DOHH2 (cell line): ENCODE data around the gene ARHGEF1.

Source experiments
- H3F3A ChIP-seq: fragments of 200-600 bp; sonication (generic), shearing (Covaris generic); 2 replicates; pipeline ENCODE4 v1.6.0; 2016; ENCODE audit warnings: antibody characterized with exemption, mild to moderate bottlenecking; ENCODE audit not compliant: control insufficient read depth, insufficient read depth
- H3K27ac ChIP-seq: fragments of 200-600 bp; sonication (generic); 2 replicates; pipeline ENCODE4 v1.5.1; 2014; ENCODE audit warnings: low read depth, mild to moderate bottlenecking, low read length, moderate library complexity
- H3K27me3 ChIP-seq: fragments of 200-600 bp; sonication (generic); 2 replicates; pipeline ENCODE4 v1.6.1; 2014; ENCODE audit warnings: mild to moderate bottlenecking, low read length, mixed read lengths; ENCODE audit not compliant: control insufficient read depth
- H3K36me3 ChIP-seq: fragments of 200-600 bp; sonication (generic); 2 replicates; pipeline ENCODE4 v1.6.1; 2014; ENCODE audit warnings: mild to moderate bottlenecking, low read length, moderate library complexity, mixed read lengths; ENCODE audit not compliant: control insufficient read depth
- H3K4me1 ChIP-seq: fragments of 200-600 bp; sonication (generic); 2 replicates; pipeline ENCODE4 v1.6.1; 2014; ENCODE audit warnings: mild to moderate bottlenecking, low read length, mixed read lengths; ENCODE audit not compliant: control insufficient read depth
- H3K4me2 ChIP-seq: fragments of 200-600 bp; sonication (generic); 2 replicates; pipeline ENCODE4 v1.6.0; 2014; ENCODE audit warnings: mild to moderate bottlenecking, low read length, moderate library complexity
- H3K4me3 ChIP-seq: fragments of 200-600 bp; sonication (generic); 2 replicates; pipeline ENCODE4 v1.5.1; 2014; ENCODE audit warnings: mild to moderate bottlenecking, low read length, mixed read lengths
- H3K79me2 ChIP-seq: fragments of 200-600 bp; sonication (generic); 2 replicates; pipeline ENCODE4 v1.6.1; 2014; ENCODE audit warnings: mild to moderate bottlenecking, low read length, mixed read lengths; ENCODE audit not compliant: control insufficient read depth
- H3K9me2 ChIP-seq: fragments of 200-600 bp; sonication (generic); replicated peaks from 2 replicates; pipeline ENCODE4 v1.6.1; 2014; ENCODE audit warnings: mild to moderate bottlenecking, low read length, mixed read lengths; ENCODE audit not compliant: control insufficient read depth
- H3K9me3 ChIP-seq: fragments of 200-600 bp; sonication (generic); 2 replicates; pipeline ENCODE4 v1.6.1; 2014; ENCODE audit warnings: antibody characterized with exemption, low read length, mixed read lengths; ENCODE audit not compliant: control insufficient read depth, insufficient read depth
- H4K20me1 ChIP-seq: fragments of 200-600 bp; sonication (generic); 2 replicates; pipeline ENCODE4 v1.6.0; 2014; ENCODE audit warnings: low read depth, mild to moderate bottlenecking, antibody characterized with exemption, low read length, moderate library complexity; ENCODE audit not compliant: control insufficient read depth, insufficient read depth
- CTCF ChIP-seq: fragments of 200-600 bp; sonication (generic); IDR thresholded peaks from one replicate; pipeline ENCODE4 v1.5.1; 2014; ENCODE audit warnings: antibody characterized with exemption, mild to moderate bottlenecking, low read depth, low read length; ENCODE audit not compliant: poor library complexity, severe bottlenecking
- EZH2phosphoT487 ChIP-seq: fragments of 200-600 bp; sonication (generic); IDR thresholded peaks from 2 replicates; pipeline ENCODE4 v1.6.1; 2017; ENCODE audit warnings: borderline replicate concordance, mild to moderate bottlenecking, antibody characterized with exemption, low read length, moderate library complexity, mixed read lengths

The ARHGEF1 gene

GRCh38 chr19:41879670-41880328, 3.2 kb upstream of the ARHGEF1 start:
- H3F3A ChIP-seq: peaks cover 64% of the 10 kb centered on the region
- H3K4me3 ChIP-seq: peak overlapping the region; percentile 91
- peaks cover 50% of the 10 kb centered on the region for H3K79me2 ChIP-seq
- H3K27ac ChIP-seq: peak overlapping the region; percentile 99
- H3K9me2 ChIP-seq: no peaks in the 10 kb centered on the region
- TF ChIP-seq CTCF: no peak
- H3K27me3 ChIP-seq: no peaks in the 10 kb centered on the region; the same call in 1 of the 2 replicates
- no peaks in the 10 kb centered on the region for H3K9me3 ChIP-seq
- peaks cover 69% of the 10 kb centered on the region for H3K36me3 ChIP-seq
- no peaks in the 10 kb centered on the region for H4K20me1 ChIP-seq
- peak overlapping the region; percentile 93 for H3K4me2 ChIP-seq
- peaks cover 68% of the 10 kb centered on the region for H3K4me1 ChIP-seq

- no peaks in the 10 kb centered on the region; the same call in 1 of the 2 replicates for H3K27me3 ChIP-seq
- peaks cover 61% of the 10 kb centered on the region for H3F3A ChIP-seq
- H3K27ac ChIP-seq: peak overlapping the region; percentile 99
Observed at GRCh38 chr19:41880329-41880708, 2.7 kb upstream of the ARHGEF1 start.

GRCh38 chr19:41883463-41883820, 458 bp downstream of the ARHGEF1 start:
- H3F3A ChIP-seq: peaks cover 40% of the 10 kb centered on the region
- no peaks in the 10 kb centered on the region for H3K9me2 ChIP-seq
- TF ChIP-seq EZH2phosphoT487 (no peak), CTCF (no peak)
- peak overlapping the region; percentile 99 for H3K27ac ChIP-seq
- H4K20me1 ChIP-seq: no peaks in the 10 kb centered on the region
- H3K36me3 ChIP-seq: peaks cover 85% of the 10 kb centered on the region
- H3K9me3 ChIP-seq: no peaks in the 10 kb centered on the region
- H3K4me1 ChIP-seq: peaks cover 80% of the 10 kb centered on the region
- peak overlapping the region; percentile 87 for H3K4me2 ChIP-seq
- H3K79me2 ChIP-seq: peaks cover 72% of the 10 kb centered on the region
- peak overlapping the region; percentile 99 for H3K4me3 ChIP-seq
- no peaks in the 10 kb centered on the region for H3K27me3 ChIP-seq

More at GRCh38 chr19:41880329-41880708, 2.7 kb upstream of the ARHGEF1 start:
- no peaks in the 10 kb centered on the region for H3K9me3 ChIP-seq
- no peaks in the 10 kb centered on the region for H4K20me1 ChIP-seq
- H3K4me3 ChIP-seq: peak overlapping the region; percentile 91
- peak overlapping the region; percentile 93 for H3K4me2 ChIP-seq
- H3K9me2 ChIP-seq: no peaks in the 10 kb centered on the region
- H3K4me1 ChIP-seq: peaks cover 69% of the 10 kb centered on the region
- peaks cover 55% of the 10 kb centered on the region for H3K79me2 ChIP-seq
- no peak for TF ChIP-seq EZH2phosphoT487
- TF ChIP-seq CTCF: no peak
- H3K36me3 ChIP-seq: peaks cover 73% of the 10 kb centered on the region
